ENCODE measurements around the gene SHMT2.

SHMT2 gene

GRCh38 chr12:57229634-57230380, at the start of gene SHMT2:
SHMT2 (plus strand) TSS chr12:57229711; CDS start chr12:57229779, 68 bp downstream.
- H3K4me1 Mint-ChIP-seq = peaks cover 48% of the 10 kb centered on the region

GRCh38 chr12:57180321-57180989, 49.1 kb upstream of the SHMT2 start:
- Mint-ChIP-seq H3K27ac (no peak overlapping the region), H3K36me3 (no peaks in the 10 kb centered on the region), H3K4me1 (no peaks in the 10 kb centered on the region), H3K27me3 (no peaks in the 10 kb centered on the region), H3K4me3 (no peak overlapping the region), H3K9me3 (no peaks in the 10 kb centered on the region)

More at GRCh38 chr12:57229634-57230380, at the start of gene SHMT2:
- Mint-ChIP-seq H3K36me3 (peaks cover 21% of the 10 kb centered on the region), H3K27ac (peak within 1 kb of the TSS; percentile 98), H3K27me3 (peaks cover 17% of the 10 kb centered on the region), H3K9me3 (no peaks in the 10 kb centered on the region), H3K4me3 (peak within 1 kb of the TSS; percentile 99)

GRCh38 chr12:57181072-57181471, 48.4 kb upstream of the SHMT2 start:
- no peaks in the 10 kb centered on the region for H3K36me3 Mint-ChIP-seq
- no peaks in the 10 kb centered on the region for H3K4me1 Mint-ChIP-seq
- no peaks in the 10 kb centered on the region for H3K9me3 Mint-ChIP-seq
- no peak overlapping the region for H3K4me3 Mint-ChIP-seq
- H3K27ac Mint-ChIP-seq = no peak overlapping the region
- H3K27me3 Mint-ChIP-seq = no peaks in the 10 kb centered on the region

GRCh38 chr12:57181561-57182155, 47.9 kb upstream of the SHMT2 start:
- no peak overlapping the region for H3K4me3 Mint-ChIP-seq
- no peaks in the 10 kb centered on the region for H3K9me3 Mint-ChIP-seq
- no peaks in the 10 kb centered on the region for H3K4me1 Mint-ChIP-seq
- no peaks in the 10 kb centered on the region for H3K27me3 Mint-ChIP-seq
- H3K27ac Mint-ChIP-seq = no peak overlapping the region
- H3K36me3 Mint-ChIP-seq = no peaks in the 10 kb centered on the region

GRCh38 chr12:57182918-57183575, 46.5 kb upstream of the SHMT2 start:
- H3K9me3 Mint-ChIP-seq = no peaks in the 10 kb centered on the region
- H3K27me3 Mint-ChIP-seq = no peaks in the 10 kb centered on the region
- no peaks in the 10 kb centered on the region for H3K36me3 Mint-ChIP-seq
- peak overlapping the region; percentile 30 for H3K27ac Mint-ChIP-seq
- no peak overlapping the region for H3K4me3 Mint-ChIP-seq
- no peaks in the 10 kb centered on the region for H3K4me1 Mint-ChIP-seq

- Mint-ChIP-seq H3K4me3 (no peak overlapping the region), H3K36me3 (no peaks in the 10 kb centered on the region), H3K27me3 (no peaks in the 10 kb centered on the region), H3K27ac (no peak overlapping the region), H3K9me3 (no peaks in the 10 kb centered on the region), H3K4me1 (no peaks in the 10 kb centered on the region)
Measured at GRCh38 chr12:57183939-57184725, 45.4 kb upstream of the SHMT2 start.

- H3K36me3 Mint-ChIP-seq = no peaks in the 10 kb centered on the region
- H3K27me3 Mint-ChIP-seq = no peaks in the 10 kb centered on the region
- no peak overlapping the region for H3K27ac Mint-ChIP-seq
- H3K4me3 Mint-ChIP-seq = no peak overlapping the region
- no peaks in the 10 kb centered on the region for H3K4me1 Mint-ChIP-seq
- H3K9me3 Mint-ChIP-seq = no peaks in the 10 kb centered on the region
Measured at GRCh38 chr12:57185403-57185802, 44.1 kb upstream of the SHMT2 start.

GRCh38 chr12:57185906-57186508, 43.5 kb upstream of the SHMT2 start:
- Mint-ChIP-seq H3K4me3 (no peak overlapping the region), H3K27me3 (no peaks in the 10 kb centered on the region), H3K36me3 (no peaks in the 10 kb centered on the region), H3K4me1 (no peaks in the 10 kb centered on the region), H3K27ac (no peak overlapping the region), H3K9me3 (no peaks in the 10 kb centered on the region)

- Mint-ChIP-seq H3K4me1 (no peaks in the 10 kb centered on the region), H3K4me3 (no peak overlapping the region), H3K36me3 (no peaks in the 10 kb centered on the region), H3K9me3 (no peaks in the 10 kb centered on the region), H3K27ac (no peak overlapping the region), H3K27me3 (no peaks in the 10 kb centered on the region)
Measured at GRCh38 chr12:57187222-57188089, 42.1 kb upstream of the SHMT2 start.

GRCh38 chr12:57188090-57188425, 41.5 kb upstream of the SHMT2 start:
- Mint-ChIP-seq H3K27ac (no peak overlapping the region), H3K36me3 (no peaks in the 10 kb centered on the region), H3K4me3 (no peak overlapping the region), H3K27me3 (no peaks in the 10 kb centered on the region), H3K9me3 (no peaks in the 10 kb centered on the region), H3K4me1 (no peaks in the 10 kb centered on the region)

- H3K27me3 Mint-ChIP-seq = no peaks in the 10 kb centered on the region
- H3K36me3 Mint-ChIP-seq = no peaks in the 10 kb centered on the region
- H3K9me3 Mint-ChIP-seq = no peaks in the 10 kb centered on the region
- H3K4me1 Mint-ChIP-seq = no peaks in the 10 kb centered on the region
- H3K27ac Mint-ChIP-seq = no peak overlapping the region
- no peak overlapping the region for H3K4me3 Mint-ChIP-seq
Measured at GRCh38 chr12:57190037-57190436, 39.5 kb upstream of the SHMT2 start.

- no peak overlapping the region for H3K27ac Mint-ChIP-seq
- H3K4me1 Mint-ChIP-seq = no peaks in the 10 kb centered on the region
- H3K9me3 Mint-ChIP-seq = no peaks in the 10 kb centered on the region
- H3K27me3 Mint-ChIP-seq = no peaks in the 10 kb centered on the region
- H3K36me3 Mint-ChIP-seq = no peaks in the 10 kb centered on the region
- H3K4me3 Mint-ChIP-seq = no peak overlapping the region
Measured at GRCh38 chr12:57190821-57191220, 38.7 kb upstream of the SHMT2 start.

GRCh38 chr12:57191410-57191809, 38.1 kb upstream of the SHMT2 start:
- H3K4me1 Mint-ChIP-seq = no peaks in the 10 kb centered on the region
- no peaks in the 10 kb centered on the region for H3K9me3 Mint-ChIP-seq
- H3K36me3 Mint-ChIP-seq = peaks cover under 1% of the 10 kb centered on the region
- H3K4me3 Mint-ChIP-seq = no peak overlapping the region
- H3K27ac Mint-ChIP-seq = peak overlapping the region; percentile 19
- H3K27me3 Mint-ChIP-seq = no peaks in the 10 kb centered on the region

GRCh38 chr12:57192920-57193319, 36.6 kb upstream of the SHMT2 start:
- no peaks in the 10 kb centered on the region for H3K9me3 Mint-ChIP-seq
- no peaks in the 10 kb centered on the region for H3K4me1 Mint-ChIP-seq
- H3K36me3 Mint-ChIP-seq = peaks cover 1% of the 10 kb centered on the region
- no peaks in the 10 kb centered on the region for H3K27me3 Mint-ChIP-seq
- H3K4me3 Mint-ChIP-seq = no peak overlapping the region
- no peak overlapping the region for H3K27ac Mint-ChIP-seq

All from activated naive CD4-positive, alpha-beta T cell treated with anti-CD3 and anti-CD28 coated beads, Interleukin-2, amount 50 U/mL, for 24 hours (primary cell).